NB4 (cell line): ENCODE measurements around the gene SMIM45.

Experiments used
- DNase-seq: peaks from one replicate; pipeline ENCODE4 v3.0.0; 2010; ENCODE audit warnings: low read depth
- H3K4me3 ChIP-seq: one replicate; pipeline ENCODE4 v1.5.1; 2011; ENCODE audit warnings: mild to moderate bottlenecking, low read depth, low read length, moderate library complexity
- CTCF ChIP-seq: IDR thresholded peaks from one replicate; pipeline ENCODE4 v1.5.1; 2012; ENCODE audit warnings: low read depth, low read length
- MAX ChIP-seq: IDR thresholded peaks from 2 replicates; pipeline ENCODE4 v1.6.1; 2011; ENCODE audit warnings: low read depth, low read length
- MYC ChIP-seq: IDR thresholded peaks from 2 replicates; pipeline ENCODE4 v1.6.1; 2011; ENCODE audit warnings: low read depth, low read length
- POLR2A ChIP-seq: IDR thresholded peaks from 2 replicates; pipeline ENCODE4 v1.6.1; 2011; ENCODE audit warnings: mild to moderate bottlenecking; ENCODE audit not compliant: insufficient read length; ENCODE audit errors: extremely low read depth

SMIM45 gene

GRCh38 chr22:41998361-41999261 lies 46.7 kb downstream of the SMIM45 start, which contains the start of gene WBP2NL:
TSS of gene WBP2NL (plus strand) at chr22:41998788. CDS start at chr22:41998819, 31 bp downstream.
- no peak within 1 kb of the TSS for H3K4me3 ChIP-seq
- TF ChIP-seq MAX (no peak), POLR2A (no peak), MYC (no peak)
- no peak for DNase-seq

GRCh38 chr22:42000466-42000865 lies 48.5 kb downstream of the SMIM45 start:
- no peak for TF ChIP-seq MYC
- TF ChIP-seq CTCF: no peak
- TF ChIP-seq MAX: no peak
- no peak for TF ChIP-seq POLR2A
- DNase-seq: no peak
- no peak overlapping the region for H3K4me3 ChIP-seq

DNA sequence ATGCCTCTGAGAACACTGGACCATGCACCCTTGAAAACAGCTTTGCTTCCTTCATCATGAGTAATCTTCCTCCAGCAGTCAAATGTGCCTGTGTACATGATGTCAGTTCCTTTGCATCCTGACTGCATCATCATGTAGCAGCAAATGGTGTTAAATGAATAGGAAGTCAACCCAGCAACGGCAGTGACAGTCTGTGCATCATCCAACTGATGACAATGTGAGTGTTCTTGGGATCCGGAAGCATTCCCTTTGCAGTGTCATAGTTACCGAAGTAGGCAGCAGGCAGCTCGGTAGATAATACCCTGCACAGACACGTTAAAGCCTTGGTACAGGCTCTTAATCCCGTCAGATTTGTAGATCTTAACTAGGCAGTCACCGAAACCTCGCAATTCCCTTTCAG lies 49.2 kb downstream of the SMIM45 start:
- no peak for TF ChIP-seq MAX
- no peak for TF ChIP-seq MYC
- no peak for TF ChIP-seq POLR2A
- no peak for TF ChIP-seq CTCF
- no peak for DNase-seq
- no peak overlapping the region for H3K4me3 ChIP-seq

GRCh38 chr22:42001706-42002105 lies 49.8 kb downstream of the SMIM45 start:
- no peak for DNase-seq
- no peak overlapping the region for H3K4me3 ChIP-seq
- no peak for TF ChIP-seq POLR2A
- no peak for TF ChIP-seq MAX
- no peak for TF ChIP-seq MYC
- TF ChIP-seq CTCF: no peak

DNA sequence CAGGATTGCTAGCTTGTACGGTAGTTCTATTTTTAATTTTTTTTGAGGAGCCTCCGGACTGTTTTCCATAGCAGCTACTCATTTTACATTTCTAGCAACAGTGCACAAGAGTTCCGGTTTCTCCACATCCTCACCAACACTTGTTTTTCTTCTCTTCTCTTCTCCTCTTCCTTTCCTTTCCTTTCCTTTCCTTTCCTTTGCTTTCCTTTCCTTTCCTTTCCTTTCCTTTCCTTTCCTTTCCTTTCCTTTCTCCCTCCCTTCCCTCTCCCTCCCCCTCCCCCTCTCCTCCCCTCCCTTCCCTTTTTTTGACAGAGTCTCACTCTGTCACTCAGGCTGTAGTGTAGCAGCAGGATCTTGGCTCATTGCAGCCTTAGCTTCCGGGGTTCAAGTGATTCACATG lies 56.0 kb downstream of the SMIM45 start:
- TF ChIP-seq MYC (no peak), CTCF (no peak), MAX (no peak), POLR2A (no peak)
- no peak for DNase-seq
- no peak overlapping the region for H3K4me3 ChIP-seq
